ENCODE data around the gene SCARF2.
"Not testable (repeated sequence)": the region's sequence is repeated elsewhere in the genome, so short reads cannot be mapped to it uniquely, and the experiment has no call there.

Gene SCARF2

DNA sequence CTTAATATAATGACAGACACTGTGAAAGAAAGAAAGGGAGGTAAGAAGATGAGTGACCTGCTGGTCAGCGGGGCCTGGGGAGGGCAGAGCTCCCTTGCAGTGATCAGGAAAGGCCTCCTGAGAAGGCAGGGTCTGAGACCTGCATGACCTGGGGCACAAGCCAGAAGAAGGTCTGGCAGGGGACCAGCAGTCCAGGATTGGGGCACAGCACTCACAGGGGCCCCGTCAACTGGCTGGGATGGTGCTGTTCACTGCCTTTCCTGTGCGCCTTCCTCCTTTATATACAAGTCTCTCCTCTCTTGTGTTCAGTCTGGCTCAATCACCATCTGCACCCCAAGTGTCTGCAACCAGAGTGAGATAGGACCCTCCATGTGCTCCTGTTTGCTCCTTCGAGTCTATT lies 22.2 kb upstream of the SCARF2 start:
- no peak for DNase-seq (ENCODE audit: low read depth, low spot score)

DNA sequence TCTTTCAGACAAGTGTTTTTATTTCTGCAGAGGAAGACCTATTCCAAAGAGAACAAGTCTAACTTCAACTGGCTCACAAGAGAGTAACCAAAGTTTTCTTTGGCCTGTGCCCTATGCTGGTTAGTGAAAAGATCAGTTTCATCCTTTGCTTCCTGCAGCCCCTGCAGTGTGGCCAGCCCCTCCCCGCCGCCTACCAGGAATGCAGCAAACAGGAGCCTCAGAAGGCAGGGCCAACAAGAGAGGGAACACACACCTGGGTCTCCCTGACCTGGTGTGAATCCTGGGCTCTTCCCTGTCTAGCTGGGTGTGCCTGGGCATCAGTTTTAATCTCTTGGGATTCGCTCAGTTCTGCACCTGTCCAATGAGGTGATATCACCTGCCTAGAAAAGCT lies 21.5 kb upstream of the SCARF2 start:
- DNase-seq (ENCODE audit: low read depth, low spot score): no peak

DNA sequence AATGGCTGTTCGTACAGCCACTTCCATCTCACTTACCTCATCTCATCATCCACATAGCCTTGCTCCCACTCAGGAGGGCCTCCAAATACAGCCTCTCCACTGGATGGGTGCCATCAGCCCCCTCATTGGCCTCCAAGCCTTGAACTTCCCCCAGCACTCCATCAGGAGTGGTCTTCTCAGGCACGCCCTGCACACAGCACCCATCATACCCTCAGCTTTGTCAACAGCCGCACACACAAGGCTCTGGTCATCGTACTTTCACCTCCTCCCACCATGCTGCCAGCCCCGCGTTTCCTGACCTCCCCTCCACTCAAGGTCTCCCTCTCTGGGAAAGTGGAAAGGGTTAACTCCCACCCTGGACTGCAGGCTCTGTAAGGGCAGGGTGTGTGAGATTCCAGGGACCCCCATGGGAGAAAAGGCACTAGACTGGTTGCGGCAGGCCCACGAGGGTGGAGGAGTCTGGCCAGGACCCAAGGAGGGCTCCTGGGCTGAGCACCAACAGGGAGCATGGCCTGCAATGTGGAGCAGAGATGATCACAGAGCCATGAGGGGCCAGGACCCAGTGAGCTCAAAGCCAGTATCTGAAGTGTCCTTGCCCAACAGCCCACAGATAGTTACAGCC lies 21.0 kb upstream of the SCARF2 start:
- DNase-seq (ENCODE audit: low read depth, low spot score): no peak

DNA sequence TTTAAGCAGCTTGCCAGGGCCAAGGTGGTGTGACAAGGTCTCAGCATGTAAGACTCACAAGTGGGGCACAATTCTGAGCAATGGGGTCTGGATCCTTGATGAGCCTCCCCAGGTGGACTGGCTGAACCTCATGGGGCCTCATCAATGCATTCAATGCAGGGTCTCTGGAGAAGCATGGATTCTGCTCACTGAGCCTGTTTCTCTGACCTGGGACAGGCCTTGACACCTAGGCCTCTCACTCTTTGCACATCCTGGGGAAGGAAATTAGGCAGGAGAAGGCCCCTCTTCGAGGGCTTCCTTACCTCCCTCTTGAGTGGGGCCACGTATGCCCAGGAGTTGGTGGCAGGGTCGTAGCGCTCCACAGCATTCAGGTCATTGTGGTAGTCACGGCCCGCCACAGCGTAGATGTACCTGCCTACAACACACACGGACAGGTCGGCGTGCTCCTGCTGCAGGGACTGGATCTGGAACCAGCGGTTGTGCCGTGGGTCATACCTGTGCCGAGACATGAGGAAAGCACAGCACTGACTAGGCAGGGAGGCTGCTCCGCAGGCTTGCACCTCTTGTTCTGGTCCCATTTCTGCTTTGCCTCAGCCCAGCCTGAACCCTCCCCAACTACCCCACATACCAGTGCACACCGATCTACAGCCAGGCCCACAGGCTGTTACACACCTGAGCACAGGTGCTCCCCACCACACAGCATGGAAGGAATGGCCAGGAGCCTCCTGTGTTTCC lies 20.0 kb upstream of the SCARF2 start:
- no peak for DNase-seq (ENCODE audit: low read depth, low spot score)

DNA sequence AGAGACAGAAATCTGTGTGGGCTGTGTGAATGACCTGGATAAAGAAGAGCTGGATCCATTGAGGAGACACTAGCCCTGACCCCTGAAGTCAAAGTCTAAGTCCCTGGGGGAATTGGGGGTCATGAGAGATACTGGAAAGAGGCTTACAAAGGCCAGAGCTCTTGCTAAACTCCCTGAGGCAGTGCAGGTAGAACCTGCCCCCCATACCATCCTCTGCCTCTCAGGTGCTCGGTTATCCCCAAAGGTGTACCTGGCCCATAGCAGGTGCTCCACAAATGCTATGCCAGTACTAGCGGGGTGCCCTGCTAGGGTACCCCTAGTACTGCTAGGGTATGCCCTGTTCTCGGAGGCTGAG lies 19.1 kb upstream of the SCARF2 start:
- no peak for DNase-seq (ENCODE audit: low read depth, low spot score)

DNA sequence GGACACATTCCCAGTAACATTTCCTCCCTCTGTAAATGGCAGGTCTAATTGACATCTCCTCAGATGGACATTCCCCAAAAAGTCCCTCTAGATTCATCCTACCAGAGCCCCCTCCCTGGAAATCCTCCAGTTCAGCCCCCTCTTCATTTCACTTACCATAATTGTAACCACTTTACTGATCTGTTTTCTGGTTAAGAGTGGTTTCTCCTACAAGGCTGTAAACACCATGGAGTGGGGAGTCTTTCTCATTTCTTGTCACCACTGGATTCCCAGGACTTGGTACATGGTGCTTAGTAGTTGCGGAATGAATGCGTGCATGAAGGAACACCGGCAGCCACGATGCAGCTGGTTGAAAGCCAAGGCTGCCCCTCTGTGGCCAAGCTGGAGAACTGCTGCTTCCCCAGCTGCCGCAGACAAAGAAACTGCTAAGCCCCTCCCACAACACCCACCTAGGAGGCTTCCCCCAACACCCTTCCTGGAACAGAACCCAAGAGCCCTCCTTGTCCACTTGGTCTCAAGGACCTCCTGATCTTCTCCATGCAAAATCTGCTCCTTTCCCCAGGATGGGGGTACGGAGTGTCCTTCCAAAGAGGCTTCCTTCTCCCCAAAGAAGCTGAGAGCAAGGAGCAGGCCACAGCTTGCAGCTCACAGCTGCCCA lies 18.6 kb upstream of the SCARF2 start:
- DNase-seq (ENCODE audit: low read depth, low spot score): peak; percentile 69

DNA sequence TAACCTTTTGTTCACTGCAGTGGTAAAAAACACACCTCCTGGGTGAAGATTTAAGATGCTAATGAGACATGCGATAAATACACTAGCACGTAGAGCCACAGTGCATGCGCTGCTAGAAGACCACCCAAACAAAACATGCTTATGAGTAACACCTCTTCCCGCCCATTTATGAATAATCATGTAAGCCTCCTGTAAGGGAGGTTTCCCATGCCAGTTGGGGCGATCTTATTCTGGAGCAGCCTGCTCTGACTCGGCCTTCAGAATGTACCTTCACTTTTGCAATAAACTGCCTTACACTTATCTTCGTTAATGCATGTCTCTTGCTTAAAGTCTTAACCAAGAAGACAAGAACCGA lies 18.1 kb upstream of the SCARF2 start:
- DNase-seq (ENCODE audit: low read depth, low spot score): no peak

DNA sequence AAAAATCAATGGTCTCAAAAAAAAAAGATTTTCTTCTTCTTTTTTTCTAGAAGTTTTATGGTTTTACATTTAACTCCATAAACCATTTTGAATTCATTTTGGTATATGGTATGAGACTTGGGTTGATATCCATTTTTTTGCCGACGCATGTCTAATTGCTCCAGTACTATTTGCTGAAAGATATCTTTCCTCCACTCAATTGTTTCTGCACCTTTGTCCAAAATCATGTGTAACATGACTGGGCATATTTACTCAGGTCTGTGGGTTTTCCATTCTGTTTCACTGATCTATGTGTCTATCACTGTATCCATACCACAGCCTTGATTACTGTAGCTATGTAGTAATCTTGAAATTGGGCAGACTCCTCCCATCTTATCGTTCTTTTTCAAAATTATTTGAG lies 15.6 kb upstream of the SCARF2 start:
- no peak for DNase-seq (ENCODE audit: low read depth, low spot score)

DNA sequence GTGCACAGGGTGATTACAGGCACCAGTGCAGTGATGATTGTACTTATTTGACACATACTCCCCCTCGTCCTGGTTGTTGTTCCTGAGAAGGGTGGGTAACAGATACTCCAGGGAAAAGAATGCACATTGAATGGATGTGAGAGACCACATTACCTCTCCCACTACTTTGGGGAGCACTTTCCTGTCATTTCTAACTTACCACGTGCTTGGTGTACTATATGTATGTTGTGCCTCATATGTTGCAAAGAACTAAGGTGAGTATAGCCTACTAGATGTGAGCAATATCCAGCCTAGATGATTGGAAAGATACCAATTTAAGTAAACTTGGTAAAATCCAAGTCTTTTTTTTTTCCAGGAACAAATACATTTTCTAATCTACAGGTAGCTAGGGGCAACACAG lies 14.3 kb upstream of the SCARF2 start:
- DNase-seq (ENCODE audit: low read depth, low spot score): no peak

DNA sequence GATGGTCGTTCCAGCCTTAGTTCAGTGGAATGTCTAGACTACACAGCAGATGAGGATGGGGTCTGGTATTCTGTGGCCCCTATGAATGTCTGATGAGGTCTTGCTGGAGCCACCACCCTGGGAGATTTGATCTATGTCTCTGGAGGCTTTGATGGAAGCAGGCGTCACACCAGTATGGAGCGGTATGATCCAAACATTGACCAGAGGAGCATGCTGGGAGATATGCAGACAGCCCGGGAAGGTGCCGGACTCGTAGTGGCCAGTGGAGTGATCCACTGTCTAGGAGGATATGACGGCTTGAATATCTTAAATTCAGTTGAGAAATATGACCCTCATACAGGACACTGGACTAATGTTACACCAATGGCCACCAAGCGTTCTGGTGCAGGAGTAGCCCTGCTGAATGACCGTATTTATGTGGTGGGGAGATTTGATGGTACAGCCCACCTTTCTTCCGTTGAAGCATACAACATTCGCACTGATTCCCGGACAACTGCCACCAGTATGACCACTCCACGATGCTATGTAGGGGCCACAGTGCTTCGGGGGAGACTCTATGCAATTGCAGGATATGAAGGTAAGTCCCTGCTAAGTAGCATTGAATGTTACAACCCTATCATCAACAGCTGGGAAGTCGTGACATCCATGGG lies 13.6 kb upstream of the SCARF2 start:
- DNase-seq (ENCODE audit: low read depth, low spot score): not testable (repeated sequence)

DNA sequence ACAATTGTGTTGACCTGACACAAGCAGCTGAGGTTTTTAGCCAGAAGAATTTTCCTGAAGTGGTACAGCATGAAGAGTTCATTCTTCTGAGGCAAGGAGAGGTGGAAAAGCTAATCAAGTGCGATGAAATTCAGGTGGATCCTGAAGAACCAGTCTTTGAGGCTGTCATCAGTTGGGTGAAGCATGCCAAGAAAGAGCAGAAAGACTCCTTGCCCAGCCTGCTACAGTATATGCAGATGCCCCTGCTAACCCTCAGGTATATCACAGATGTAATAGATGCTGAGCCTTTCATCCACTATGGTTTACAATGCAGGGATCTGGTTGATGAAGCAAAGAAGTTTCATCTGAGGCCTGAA lies 12.9 kb upstream of the SCARF2 start:
- no peak for DNase-seq (ENCODE audit: low read depth, low spot score)

DNA sequence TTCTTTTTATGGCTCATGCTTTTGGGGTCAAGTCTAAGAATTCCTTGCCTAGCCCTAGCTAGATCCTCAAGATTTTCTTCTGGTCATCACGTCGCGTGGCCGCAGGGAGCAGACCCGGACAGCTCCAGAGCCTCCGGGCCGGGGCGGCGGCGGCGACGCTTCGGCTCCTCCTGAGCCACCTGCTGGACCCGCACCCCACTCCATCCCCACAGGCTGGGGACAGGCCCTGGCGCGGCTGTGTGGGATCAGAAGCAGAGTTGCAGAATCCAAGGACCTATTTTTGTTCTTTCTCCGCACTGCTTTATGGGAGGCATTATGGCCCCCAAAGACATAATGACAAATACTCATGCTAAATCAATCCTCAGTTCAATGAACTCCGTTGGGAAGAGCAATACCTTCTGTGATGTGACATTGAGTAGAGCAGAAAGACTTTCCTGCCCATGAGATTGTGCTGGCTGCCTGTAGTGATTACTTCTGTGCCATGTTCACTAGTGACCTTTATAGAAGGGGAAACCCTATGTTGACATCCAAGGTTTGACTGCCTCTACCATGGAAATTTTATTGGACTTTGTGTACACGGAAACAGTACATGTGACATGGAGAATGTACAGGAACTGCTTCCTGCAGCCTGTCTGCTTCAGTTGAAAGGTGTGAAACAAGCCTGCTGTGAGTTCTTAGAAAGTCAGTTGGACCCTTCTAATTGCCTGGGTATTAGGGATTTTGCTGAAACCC lies 12.4 kb upstream of the SCARF2 start:
- DNase-seq (ENCODE audit: low read depth, low spot score): no peak

DNA sequence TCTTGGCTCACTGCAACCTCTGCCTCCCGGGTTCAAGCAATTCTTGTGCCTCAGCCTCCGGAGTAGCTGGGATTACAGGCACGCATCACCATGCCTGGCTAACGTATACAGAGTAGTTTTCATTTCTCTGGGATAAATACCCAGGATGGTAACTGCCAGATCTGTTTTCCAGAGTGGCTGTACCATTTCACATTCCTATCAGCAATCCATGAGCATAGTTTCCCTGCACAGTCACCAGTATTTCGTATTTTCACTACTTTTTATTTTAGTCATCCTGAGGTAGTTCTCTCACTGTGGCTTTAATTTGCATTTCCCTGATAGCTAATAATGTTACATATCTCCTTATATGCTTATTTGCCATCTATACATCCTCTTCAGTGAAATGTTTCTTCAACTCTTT lies 11.0 kb upstream of the SCARF2 start:
- no peak for DNase-seq (ENCODE audit: low read depth, low spot score)

DNA sequence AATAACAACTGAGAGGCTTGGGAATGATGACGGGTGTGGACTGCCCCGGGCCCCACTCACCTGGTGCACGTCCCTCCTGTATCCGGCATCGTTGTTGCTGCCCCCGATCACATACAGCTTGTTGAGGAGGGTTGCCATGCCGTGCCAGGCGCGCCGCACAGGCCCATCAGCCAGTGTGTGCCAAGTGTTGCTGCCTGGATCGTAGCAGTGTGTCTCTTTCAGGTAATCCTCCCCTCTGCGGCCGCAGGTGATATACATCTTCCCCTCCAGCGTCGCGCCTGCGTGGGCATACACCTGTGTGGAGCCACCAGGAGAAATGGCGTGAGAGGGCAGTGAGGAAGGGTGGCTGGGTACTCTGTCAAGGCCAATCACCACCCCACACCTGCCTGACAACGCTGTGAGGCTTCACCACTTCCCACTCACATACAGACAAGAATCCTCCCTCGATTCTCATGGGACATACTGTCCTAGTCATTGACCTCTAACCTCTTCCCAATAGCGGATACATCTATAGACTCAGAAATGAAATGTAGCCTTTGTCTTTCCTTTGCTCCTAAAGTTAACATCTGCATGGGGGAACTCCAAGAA lies 8.9 kb upstream of the SCARF2 start:
- no peak for DNase-seq (ENCODE audit: low read depth, low spot score)

DNA sequence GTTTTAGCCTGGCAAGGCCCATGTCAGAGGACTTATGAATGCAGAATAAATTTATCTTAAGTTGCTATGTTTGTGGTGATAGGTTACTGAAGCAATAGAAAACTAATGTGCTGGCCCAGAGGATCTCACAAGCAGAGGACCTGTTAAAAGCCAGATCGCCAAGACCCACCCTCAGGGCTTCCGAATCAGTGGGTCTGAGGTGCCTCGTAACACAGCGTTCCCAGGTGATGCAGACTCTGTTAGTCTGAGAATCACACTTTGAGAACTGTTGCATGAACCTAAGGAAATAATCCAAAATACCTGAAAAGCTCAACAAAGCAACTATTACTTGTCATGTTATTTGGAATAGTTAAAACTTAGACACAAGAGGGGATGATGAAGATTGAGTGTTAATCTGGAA lies 6.7 kb upstream of the SCARF2 start:
- DNase-seq (ENCODE audit: low read depth, low spot score): no peak

DNA sequence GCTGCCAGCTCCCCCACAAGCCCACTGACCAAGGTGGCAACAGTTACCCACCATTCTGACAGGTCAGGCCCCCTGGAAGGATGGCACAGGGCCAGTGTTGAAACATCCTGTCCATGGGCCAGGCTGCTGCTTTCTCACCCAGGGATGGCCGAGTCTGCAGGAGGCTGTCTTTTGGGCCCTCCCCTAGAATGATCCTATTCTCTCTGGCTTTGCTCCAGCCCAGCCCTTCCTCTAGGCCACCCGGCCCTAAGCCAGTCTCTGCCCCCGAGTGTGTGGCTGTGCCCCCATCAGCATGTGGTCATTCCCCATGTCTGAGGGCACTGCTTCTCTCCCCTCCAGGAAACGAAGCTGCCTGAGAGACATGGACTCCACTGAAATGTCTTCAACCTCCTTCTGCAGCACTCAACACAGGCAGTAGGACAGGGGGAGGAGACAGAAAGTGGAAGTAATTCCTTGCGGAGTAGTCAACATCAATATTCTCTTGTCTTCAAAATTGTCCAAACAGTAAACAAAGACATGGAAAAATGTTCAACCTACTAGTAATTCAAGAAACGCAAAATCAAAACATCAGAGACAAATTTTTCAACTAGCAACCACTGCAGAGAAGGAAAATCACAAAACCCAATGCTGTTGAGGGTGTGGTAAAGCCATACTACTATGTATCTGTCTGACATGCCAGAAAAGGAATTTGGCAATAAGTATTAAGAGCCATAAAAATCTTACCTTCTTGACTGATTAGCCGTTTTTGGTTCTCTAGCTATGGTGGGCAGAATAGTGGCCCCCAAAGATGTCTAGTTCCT lies 5.1 kb upstream of the SCARF2 start:
- DNase-seq (ENCODE audit: low read depth, low spot score): no peak

DNA sequence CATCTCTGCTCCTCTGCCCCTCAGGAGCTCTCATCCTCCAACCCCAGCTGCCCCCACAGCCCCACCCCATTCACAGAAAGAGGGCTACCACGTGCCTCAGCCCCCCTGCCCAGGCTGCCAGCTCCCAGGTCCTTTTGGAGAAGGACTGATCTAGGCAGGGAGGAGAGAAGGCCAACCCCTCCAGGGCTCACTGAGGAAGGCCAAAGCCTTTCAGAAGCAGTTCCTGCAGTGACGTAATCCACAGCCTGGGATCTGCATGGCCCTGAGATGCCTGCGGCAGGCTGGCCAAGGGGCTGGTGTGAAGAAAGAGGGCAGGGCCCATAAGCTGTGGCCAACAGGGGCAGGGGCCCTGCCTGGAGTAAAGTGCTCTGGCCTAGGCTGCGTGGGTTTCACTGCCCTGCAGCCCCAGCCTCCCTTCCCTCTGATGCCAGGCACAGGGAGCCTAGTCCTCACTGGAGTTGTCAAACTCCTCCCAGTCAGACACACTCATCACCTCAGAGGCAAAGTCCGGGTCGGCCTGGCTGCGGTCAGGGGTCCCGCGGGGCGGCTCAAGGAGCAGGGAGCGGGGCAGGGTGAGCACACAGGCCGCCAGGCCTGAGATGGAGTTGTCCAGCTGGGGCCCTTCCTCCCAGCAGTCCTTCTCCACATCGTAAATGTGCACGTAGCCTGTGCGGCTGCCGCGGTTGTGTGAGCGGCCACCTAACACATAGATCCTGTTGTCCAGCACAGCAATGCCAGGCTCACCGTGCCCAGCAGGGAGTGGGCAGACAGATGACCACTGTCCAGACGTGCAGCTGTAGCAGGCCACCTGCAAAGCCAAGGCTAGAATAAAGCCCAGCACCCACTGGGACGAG lies 4.2 kb upstream of the SCARF2 start:
- no peak for DNase-seq (ENCODE audit: low read depth, low spot score)

DNA sequence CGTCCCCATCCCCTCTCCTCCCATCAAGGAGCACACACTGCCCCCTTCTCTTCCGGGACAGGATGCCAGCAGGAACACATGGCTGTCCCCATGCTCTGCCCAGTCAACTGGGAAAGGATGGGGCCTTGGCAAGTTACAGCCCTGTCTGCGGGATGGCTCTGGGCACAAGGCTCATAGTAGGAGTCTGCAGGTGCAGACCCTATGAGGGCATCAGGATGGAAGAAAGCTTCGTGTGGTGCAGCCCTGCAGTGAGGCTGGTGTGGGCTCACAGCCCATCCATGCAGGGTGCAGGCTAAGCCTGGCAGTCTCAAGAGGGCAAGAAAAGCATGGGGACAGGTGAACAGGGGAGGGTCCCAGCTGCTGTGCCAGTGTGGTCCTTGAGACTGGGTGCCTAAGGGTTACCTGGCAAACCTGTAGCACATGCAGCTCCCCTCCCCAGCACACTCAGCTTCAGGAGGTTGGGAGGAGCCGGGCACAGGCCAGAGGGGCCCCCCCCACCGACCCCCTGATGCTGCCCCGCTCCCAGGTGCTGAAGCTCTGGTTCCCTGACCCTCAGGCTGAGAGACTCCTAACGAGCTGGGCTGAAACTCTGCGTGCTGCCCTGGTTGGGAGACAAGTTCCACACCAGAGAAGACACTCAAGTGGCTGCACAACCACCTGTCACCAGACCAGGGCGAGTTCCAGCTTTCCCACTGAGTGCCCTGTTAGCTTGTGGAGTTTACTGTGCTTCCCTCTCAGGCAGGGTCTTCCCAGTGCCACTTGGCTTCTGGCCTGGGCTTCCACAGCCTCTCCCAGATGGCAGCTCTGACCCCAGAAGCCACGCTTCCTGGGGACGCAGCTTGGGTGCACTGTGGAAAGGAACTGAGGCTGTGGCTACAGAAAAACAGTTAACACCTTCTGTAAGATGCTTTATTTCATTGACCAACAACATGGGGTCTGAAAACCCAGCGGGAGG lies 3.3 kb upstream of the SCARF2 start:
- DNase-seq (ENCODE audit: low read depth, low spot score): no peak

Measured in iPS DF 19.7 (cell line).